GM18909 (cell line): ENCODE measurements around the gene MTHFD2.

Experiments
- ATAC-seq: cut with Tn5 transposase; IDR thresholded peaks from one replicate; pipeline ENCODE4 v1.9.1; 2021; ENCODE audit warnings: mild to moderate bottlenecking; ENCODE audit not compliant: unreplicated experiment, poor library complexity

The MTHFD2 gene

GRCh38 chr2:74259733-74260132 is 61.3 kb downstream of the MTHFD2 start:
- ATAC-seq: no peak

- ATAC-seq: no peak
Measured at GRCh38 chr2:74260495-74260894, 62.1 kb downstream of the MTHFD2 start.

- ATAC-seq: no peak
Measured at GRCh38 chr2:74261204-74261864, 62.9 kb downstream of the MTHFD2 start.

DNA sequence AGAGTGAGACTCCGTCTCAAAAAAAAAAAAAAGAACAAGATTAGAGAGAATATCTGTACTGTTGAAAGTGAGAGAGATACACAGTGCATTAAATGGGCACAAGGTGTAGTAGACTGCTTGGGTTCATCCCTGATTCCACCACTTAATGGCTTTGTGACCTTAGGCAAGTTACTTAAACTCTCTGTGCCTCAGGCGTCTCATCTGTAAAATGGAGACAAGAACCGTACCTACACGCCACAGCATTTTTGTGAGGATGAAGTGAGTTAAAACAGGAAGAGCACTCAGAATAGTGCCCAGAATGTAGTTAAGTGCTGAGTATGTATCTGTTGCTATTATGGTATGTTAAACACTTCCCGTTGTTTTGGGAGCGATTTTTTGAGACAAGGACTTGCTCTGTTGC is 64.3 kb downstream of the MTHFD2 start:
- no peak for ATAC-seq

DNA sequence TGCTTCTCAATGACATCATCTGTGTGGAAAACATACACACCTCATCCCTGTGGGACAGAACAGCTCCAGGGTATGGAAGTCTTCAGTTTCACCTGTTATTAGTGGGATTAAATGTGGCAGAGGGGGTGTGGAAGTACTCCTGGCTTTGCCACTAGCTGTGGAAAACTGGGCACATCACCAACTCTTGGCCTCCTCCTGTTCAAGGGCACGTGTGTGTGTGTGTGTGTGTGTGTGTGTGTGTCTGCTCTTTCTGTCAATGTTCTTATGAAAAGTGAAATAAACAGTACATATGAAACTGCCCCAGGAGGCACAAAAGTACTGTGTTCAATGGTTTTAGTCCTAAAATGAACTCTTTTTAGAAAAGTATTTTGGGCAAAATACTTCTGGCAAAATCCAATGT is 65.9 kb downstream of the MTHFD2 start:
- no peak for ATAC-seq

- ATAC-seq: no peak
Measured at GRCh38 chr2:74267068-74267467, 68.7 kb downstream of the MTHFD2 start.
